Adrenal gland (tissue), 12 donors: ENCODE measurements around the gene ITIH3. TPM values are rescaled to one million over a fixed set of nuclear protein-coding genes. Genes with fewer than 3 reads are reported as not detected.

Experiments used
- DNase-seq, 7 donors: peaks; one replicate each; pipeline ENCODE4 v3.0.0-alpha.2; 2019 to 2020
- H3K27ac ChIP-seq, 5 donors: fragments of 200-600 bp; sonication (generic) in 4 of 5; 1 replicate in 3 of 5; 2 replicates in 2 of 5; pipeline versions ENCODE4 v1.5.1 to v1.8.0; 2016 to 2020; ENCODE audit warnings: mild to moderate bottlenecking in 1 of 5
- H3K27me3 ChIP-seq: fragments of 200-600 bp; 2 replicates; pipeline ENCODE4 v1.8.0; 2021
- H3K36me3 ChIP-seq, 2 donors: fragments of 200-600 bp; replicated peaks in 1 of 2; 1 replicate in 1 of 2; 2 replicates in 1 of 2; pipeline versions ENCODE4 v1.5.1 to v1.8.0; 2018 to 2022
- H3K4me1 ChIP-seq, 2 donors: fragments of 200-600 bp; replicated peaks in 1 of 2; 1 replicate in 1 of 2; 2 replicates in 1 of 2; pipeline versions ENCODE4 v1.5.1 to v1.8.0; 2018 to 2021
- H3K4me3 ChIP-seq, 4 donors: fragments of 200-600 bp; sonication (generic) in 3 of 4; one replicate each; pipeline ENCODE4 v1.5.1; 2016 to 2018
- H3K9me3 ChIP-seq, 3 donors: fragments of 200-600 bp; sonication (generic) in 1 of 3; replicated peaks in 1 of 3; 1 replicate in 2 of 3; 2 replicates in 1 of 3; pipeline versions ENCODE4 v1.5.1 to v1.8.0; 2016 to 2021
- POLR2A ChIP-seq, 2 donors: fragments of 450-650 bp; IDR thresholded peaks; one replicate each; pipeline ENCODE4 v1.6.1; 2017; ENCODE audit warnings: antibody characterized with exemption in 2 of 2, mild to moderate bottlenecking in 2 of 2, moderate library complexity in 1 of 2
- WGBS, 4 donors: extraction: QIAGEN DNeasy Blood & Tissue Kit in 2 of 4; methylation state at CpG; one replicate each; pipeline versions ENCODE4 v1.1.5 to v1.1.7; 2013 to 2017; 5-methylcytosine and 5-hydroxymethylcytosine counted together
- intact Hi-C, 2 donors: fragments of 100-400 bp; cut with DNase I; formaldehyde crosslinking; loops; one replicate each; pipeline versions ENCODE4 v1.14.1 to v1.15.0; 2022 to 2023
- polyA plus RNA-seq, 3 donors: library from polyadenylated mRNA; stranded (reverse); fragments of 200-250 nt in 2 of 3; fragments of 350-450 nt in 1 of 3; fragmentation: Illumina TruSeq in 1 of 3; extraction: RNeasy Lipid Tissue Mini Kit (QIAGEN cat#74804) in 1 of 3; gene quantifications; one replicate each; pipeline ENCODE4 v1.2.3, GENCODE V29; 2013 to 2014
- total RNA-seq, 9 donors: library from RNA; depleted of rRNA in 4 of 9; stranded (reverse); fragments of >200 nt in 4 of 9; fragments of 120-200 nt in 1 of 9; fragmentation: NEBNext Ultra II Directional in 1 of 9; extraction: Animal tissue kit (Norgen Biotek cat#: 25700) in 1 of 9; gene quantifications; one replicate each; pipeline versions ENCODE4 v1.1.0 to v1.2.4, GENCODE V29; 2013 to 2023
- TF ChIP-seq, protein P1 (sequence below), 6 experiments: fragments of 450-650 bp in 4 of 6; fragments of 200-600 bp in 2 of 6; sonication (generic) in 1 of 6; IDR thresholded peaks; 1 replicate in 5 of 6; 2 replicates in 1 of 6; pipeline versions ENCODE4 v1.5.1 to v1.8.0; 2016 to 2021; ENCODE audit warnings: antibody characterized with exemption in 6 of 6, mild to moderate bottlenecking in 2 of 6, moderate library complexity in 1 of 6
- donor health status: healthy with polysubstance abuse.
- donor health status: Bipolar disorder and iron deficiency.
- donor health status: DM: yes; HTN: yes; CAD: no.
- donor health status: DM: no; HTN: no; CAD: no.
- donor health status: DM: no; HTN: no; CAD: no.
- donor health status: DM: yes; HTN: yes; CAD: no.

ITIH3 gene
- total and polyA plus RNA-seq, 12 donors, result 0.18 to 31.7 (median 3.2) TPM

DNA sequence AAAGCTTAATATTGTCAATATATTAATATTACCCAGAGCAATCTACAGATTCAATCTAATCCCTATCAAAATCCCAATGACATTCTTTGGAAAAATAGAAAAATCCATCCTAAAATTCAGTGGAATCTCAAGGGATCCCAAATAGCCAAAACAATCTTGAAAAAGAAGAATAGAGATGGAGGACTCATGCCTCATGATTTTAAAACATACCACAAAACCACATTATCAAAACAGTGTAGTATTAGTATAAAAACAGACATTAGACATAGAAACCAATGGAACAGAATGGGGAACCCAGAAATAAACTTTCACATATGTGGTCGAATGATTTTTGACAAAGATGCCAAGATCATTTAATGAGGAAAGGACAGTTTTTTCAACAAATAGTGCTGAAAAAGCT is 38.5 kb upstream of the ITIH3 start:
- WGBS, 4 donors, result 95 to 100% (median 96%) methylated on average over 1 of the region's 1 CpG
- no peaks in the 10 kb centered on the region for H3K27me3 ChIP-seq
- no peak overlapping the region for H3K4me3 ChIP-seq
- H3K9me3 ChIP-seq, result peaks cover 0 to 5% (median 0%) of the 10 kb centered on the region in 3 donors
- intact Hi-C loops, result loop anchor here in 1 of 2 donors (10.0 kb wide), 1 partner anchor 319 kb away; no protein-coding TSS in a partner anchor
- H3K36me3 ChIP-seq, result peaks cover 0 to 48% of the 10 kb centered on the region in 2 donors
- peaks cover 0 to 4% of the 10 kb centered on the region in 2 donors for H3K4me1 ChIP-seq
- DNase-seq, result no peak
- H3K27ac ChIP-seq, result no peak overlapping the region
- TF ChIP-seq, protein P1, sequence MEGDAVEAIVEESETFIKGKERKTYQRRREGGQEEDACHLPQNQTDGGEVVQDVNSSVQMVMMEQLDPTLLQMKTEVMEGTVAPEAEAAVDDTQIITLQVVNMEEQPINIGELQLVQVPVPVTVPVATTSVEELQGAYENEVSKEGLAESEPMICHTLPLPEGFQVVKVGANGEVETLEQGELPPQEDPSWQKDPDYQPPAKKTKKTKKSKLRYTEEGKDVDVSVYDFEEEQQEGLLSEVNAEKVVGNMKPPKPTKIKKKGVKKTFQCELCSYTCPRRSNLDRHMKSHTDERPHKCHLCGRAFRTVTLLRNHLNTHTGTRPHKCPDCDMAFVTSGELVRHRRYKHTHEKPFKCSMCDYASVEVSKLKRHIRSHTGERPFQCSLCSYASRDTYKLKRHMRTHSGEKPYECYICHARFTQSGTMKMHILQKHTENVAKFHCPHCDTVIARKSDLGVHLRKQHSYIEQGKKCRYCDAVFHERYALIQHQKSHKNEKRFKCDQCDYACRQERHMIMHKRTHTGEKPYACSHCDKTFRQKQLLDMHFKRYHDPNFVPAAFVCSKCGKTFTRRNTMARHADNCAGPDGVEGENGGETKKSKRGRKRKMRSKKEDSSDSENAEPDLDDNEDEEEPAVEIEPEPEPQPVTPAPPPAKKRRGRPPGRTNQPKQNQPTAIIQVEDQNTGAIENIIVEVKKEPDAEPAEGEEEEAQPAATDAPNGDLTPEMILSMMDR (IDR thresholded peaks at IDR 0.05), result no peak
- TF ChIP-seq POLR2A (IDR thresholded peaks at IDR 0.05), result no peak

DNA sequence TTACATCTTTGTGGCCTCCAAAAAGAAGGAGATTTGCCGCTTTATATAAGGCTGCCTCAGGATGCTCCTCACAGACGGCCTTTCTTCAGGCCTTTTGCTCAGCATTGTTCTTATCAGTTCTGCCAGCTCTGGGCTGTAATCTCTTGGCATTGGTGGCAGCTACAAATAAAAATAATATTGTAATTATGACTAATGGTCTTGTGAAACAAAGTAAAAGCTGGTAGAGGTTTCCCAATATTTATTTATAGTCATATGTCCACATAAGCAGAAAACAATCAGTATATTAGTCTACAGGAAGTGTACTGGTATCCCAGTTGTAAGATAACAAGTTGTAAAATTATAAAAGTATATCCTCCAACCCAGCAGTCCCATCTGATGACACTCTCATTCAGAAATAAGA is 31.1 kb upstream of the ITIH3 start:
- Histone ChIP-seq H3K27ac (peak overlapping the region in 4 of 5 donors; percentile 27 to 74 (median 50)), H3K4me1 (peaks cover 7 to 11% of the 10 kb centered on the region in 2 donors), H3K9me3 (no peaks in the 10 kb centered on the region), H3K4me3 (no peak overlapping the region), H3K36me3 (peaks cover 0 to 87% of the 10 kb centered on the region in 2 donors), H3K27me3 (no peaks in the 10 kb centered on the region)
- 33 to 56% (median 53%) methylated on average over 2 of the region's 2 CpGs for WGBS, 4 donors
- intact Hi-C loops, result no loop called here
- TF ChIP-seq, protein P1 (IDR thresholded peaks at IDR 0.05), result no peak
- TF ChIP-seq POLR2A (IDR thresholded peaks at IDR 0.05), result peak in 1 of 2 donors; percentile 36
- peak in 6 of 7 donors; percentile 65 to 83 (median 73) for DNase-seq

DNA sequence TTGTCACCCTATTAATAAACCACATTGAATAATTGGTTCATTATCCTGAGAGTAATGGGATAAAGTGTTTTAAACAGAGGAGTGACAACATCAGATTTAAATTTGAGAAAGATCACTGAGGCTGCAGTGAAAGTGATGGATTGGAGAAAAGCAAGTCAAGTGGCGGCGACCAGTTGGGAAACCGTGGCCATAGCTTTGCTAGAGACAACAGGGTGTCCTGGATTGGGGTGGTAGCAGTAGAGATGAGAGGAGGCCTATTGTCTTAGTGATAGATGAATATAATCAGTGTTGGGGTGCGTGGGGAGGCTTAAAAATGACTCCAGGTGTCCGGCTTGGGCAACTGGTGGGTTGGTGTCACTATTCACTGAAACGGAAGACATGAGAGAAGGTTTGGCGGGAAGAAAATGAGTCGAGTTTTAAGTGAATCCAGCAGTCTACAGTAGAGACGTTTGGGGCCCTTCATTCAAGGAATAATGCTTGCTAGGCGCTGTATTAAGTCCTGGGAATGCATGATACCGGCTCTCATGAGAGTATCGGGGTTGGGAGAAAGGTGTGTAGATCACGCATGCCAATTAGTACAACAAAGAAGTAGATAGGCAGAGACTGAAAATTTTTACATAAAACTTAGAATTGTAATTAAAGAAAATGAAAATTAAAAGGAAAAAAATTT is 24.7 kb upstream of the ITIH3 start:
- H3K27ac ChIP-seq, result peak overlapping the region in 2 of 5 donors; percentile 63 to 78
- peaks cover 10 to 13% of the 10 kb centered on the region in 2 donors for H3K4me1 ChIP-seq
- no peak for TF ChIP-seq POLR2A (IDR thresholded peaks at IDR 0.05)
- TF ChIP-seq, protein P1 (IDR thresholded peaks at IDR 0.05), result no peak
- peaks cover 0 to 31% of the 10 kb centered on the region in 2 donors for H3K36me3 ChIP-seq
- H3K4me3 ChIP-seq, result peak overlapping the region in 2 of 4 donors; percentile 67 to 95
- H3K9me3 ChIP-seq, result no peaks in the 10 kb centered on the region
- H3K27me3 ChIP-seq, result no peaks in the 10 kb centered on the region
- intact Hi-C loops, result no loop called here
- peak in 2 of 7 donors; percentile 16 to 44 for DNase-seq
- WGBS, 4 donors, result 20 to 21% (median 20%) methylated on average over 13 of the region's 13 CpGs

DNA sequence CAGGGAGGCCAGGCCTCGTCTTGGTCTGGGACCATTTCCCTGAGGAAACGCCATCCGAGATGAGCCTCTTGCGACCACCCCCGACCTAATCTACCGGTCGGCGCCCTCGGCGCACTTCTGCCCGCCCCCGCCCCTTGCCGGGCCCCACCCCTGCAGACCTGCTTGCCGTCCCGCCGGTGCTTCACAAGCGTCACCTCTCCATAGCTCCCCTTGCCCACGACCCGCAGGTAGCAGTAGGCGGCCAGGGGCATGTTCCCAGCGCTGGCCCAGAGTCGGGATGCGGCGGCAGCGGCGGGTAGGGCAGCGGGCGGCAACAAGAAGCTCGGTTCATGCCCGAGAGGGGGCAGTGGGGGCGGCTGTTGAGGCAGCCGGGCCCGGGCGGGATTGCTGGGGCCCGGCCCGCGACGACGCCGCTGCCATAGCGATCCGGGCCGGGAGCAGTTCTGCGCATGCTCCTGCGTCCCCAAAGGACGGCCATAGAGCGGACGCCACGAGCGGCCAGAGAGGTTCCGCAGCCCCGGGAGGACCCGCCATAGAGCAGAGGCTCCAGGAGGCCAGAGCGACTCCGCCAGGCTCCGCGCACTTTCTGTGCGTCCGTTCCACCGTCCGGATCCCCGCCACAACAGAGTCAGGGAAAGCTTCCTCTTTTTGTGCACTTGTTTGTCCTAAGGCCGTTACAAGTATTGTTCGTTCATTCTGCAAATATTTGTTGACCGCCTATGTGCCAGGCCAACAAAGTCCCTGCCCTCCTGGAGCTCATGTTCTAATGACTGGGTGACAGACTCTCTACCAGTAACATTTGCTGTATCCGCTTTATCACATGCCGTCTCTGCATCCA is 23.9 kb upstream of the ITIH3 start, which contains the start of gene NEK4:
NEK4 (minus strand) TSS at position 445 of the 838 bp plus-strand sequence; CDS start at position 251, 194 bp downstream.
- Histone ChIP-seq H3K27ac (peak within 1 kb of the TSS in 4 of 5 donors; percentile 63 to 79 (median 71)), H3K36me3 (peaks cover 0 to 23% of the 10 kb centered on the region in 2 donors), H3K4me3 (peak within 1 kb of the TSS; percentile 67 to 95 (median 83)), H3K27me3 (no peaks in the 10 kb centered on the region), H3K4me1 (peaks cover 10 to 13% of the 10 kb centered on the region in 2 donors), H3K9me3 (no peaks in the 10 kb centered on the region)
- intact Hi-C loops, result no loop called here
- 0 to 1% (median 1%) methylated on average over 23 to 67 of the region's 67 CpGs for WGBS, 4 donors
- TF ChIP-seq, protein P1 (IDR thresholded peaks at IDR 0.05), result peak in 1 of 6 experiments; percentile 9
- peak; percentile 46 to 93 for TF ChIP-seq POLR2A (IDR thresholded peaks at IDR 0.05)
- peak; percentile 91 to 96 (median 94) for DNase-seq
